GM21526 (cell line): ENCODE data around the gene MAP3K5.
"Not testable (repeated sequence)": the region's sequence is repeated elsewhere in the genome, so short reads cannot be mapped to it uniquely, and the experiment has no call there.

Source experiments
- ATAC-seq: cut with Tn5 transposase; IDR thresholded peaks from one replicate; pipeline ENCODE4 v1.9.1; 2021; ENCODE audit warnings: moderate library complexity; ENCODE audit not compliant: unreplicated experiment, low FRiP score

MAP3K5 gene

GRCh38 chr6:136612666-136613389, 179.4 kb downstream of the MAP3K5 start:
- ATAC-seq, result no peak

GRCh38 chr6:136611746-136612145, 180.5 kb downstream of the MAP3K5 start:
- ATAC-seq, result no peak

GRCh38 chr6:136611133-136611532, 181.1 kb downstream of the MAP3K5 start:
- ATAC-seq, result no peak

- no peak for ATAC-seq
Measured at GRCh38 chr6:136609873-136610706, 182.2 kb downstream of the MAP3K5 start.

- ATAC-seq, result no peak
Measured at GRCh38 chr6:136608991-136609390, 183.3 kb downstream of the MAP3K5 start.

GRCh38 chr6:136607932-136608772, 184.1 kb downstream of the MAP3K5 start:
- ATAC-seq, result peak; percentile 70

- no peak for ATAC-seq
Measured at GRCh38 chr6:136607204-136607931, 184.9 kb downstream of the MAP3K5 start.

- ATAC-seq, result no peak
Measured at GRCh38 chr6:136604928-136605510, 187.3 kb downstream of the MAP3K5 start.

- no peak for ATAC-seq
Measured at GRCh38 chr6:136604328-136604825, 187.9 kb downstream of the MAP3K5 start.

GRCh38 chr6:136600818-136601217, 191.5 kb downstream of the MAP3K5 start:
- ATAC-seq, result no peak

- ATAC-seq, result no peak
Measured at GRCh38 chr6:136599329-136600011, 192.8 kb downstream of the MAP3K5 start.

GRCh38 chr6:136598048-136598447, 194.2 kb downstream of the MAP3K5 start:
- ATAC-seq, result no peak

GRCh38 chr6:136594671-136595070, 197.6 kb downstream of the MAP3K5 start:
- ATAC-seq, result no peak

- ATAC-seq, result peak; percentile 88
Measured at GRCh38 chr6:136593748-136594490, 198.4 kb downstream of the MAP3K5 start.

GRCh38 chr6:136592930-136593673, 199.2 kb downstream of the MAP3K5 start:
- no peak for ATAC-seq

- no peak for ATAC-seq
Measured at GRCh38 chr6:136591617-136592016, 200.7 kb downstream of the MAP3K5 start.

- not testable (repeated sequence) for ATAC-seq
Measured at GRCh38 chr6:136590846-136591245, 201.4 kb downstream of the MAP3K5 start.

- no peak for ATAC-seq
Measured at GRCh38 chr6:136587527-136587926, 204.8 kb downstream of the MAP3K5 start.
